ENCODE data around the gene PLEKHA5. TPM values are rescaled to one million over a fixed set of nuclear protein-coding genes. Genes with fewer than 3 reads are reported as not detected.

PLEKHA5 gene
- total RNA-seq, 1 donor from 2014 or later: 60.8 TPM

GRCh38 chr12:19222558-19222957 is 93.0 kb downstream of the PLEKHA5 start:
- intact Hi-C loops (cut with micrococcal nuclease): no loop called here
- H3K27ac ChIP-seq (replicated peaks): peak overlapping the region; percentile 66
- no peak for TF ChIP-seq CTCF (IDR thresholded peaks at IDR 0.05; ENCODE audit: borderline replicate concordance)
- H3K4me1 ChIP-seq: peaks cover 39% of the 10 kb centered on the region
- H3K27me3 ChIP-seq (ENCODE audit: low read depth): no peaks in the 10 kb centered on the region
- no peak overlapping the region for H3K4me3 ChIP-seq
- H3K36me3 ChIP-seq: no peaks in the 10 kb centered on the region
- peaks cover 13% of the 10 kb centered on the region for H3K9me3 ChIP-seq (replicated peaks)
- DNase-seq: no peak

- Histone ChIP-seq H3K36me3 (no peaks in the 10 kb centered on the region), H3K4me1 (peaks cover 43% of the 10 kb centered on the region)
- TF ChIP-seq CTCF (IDR thresholded peaks at IDR 0.05; ENCODE audit: borderline replicate concordance): peak; percentile 37
Observed at GRCh38 chr12:19223018-19223417, 93.5 kb downstream of the PLEKHA5 start.

GRCh38 chr12:19223695-19224094 is 94.2 kb downstream of the PLEKHA5 start:
- Histone ChIP-seq H3K27ac (replicated peaks) (peak overlapping the region; percentile 66), H3K4me3 (no peak overlapping the region), H3K27me3 (ENCODE audit: low read depth) (no peaks in the 10 kb centered on the region), H3K4me1 (peaks cover 50% of the 10 kb centered on the region), H3K36me3 (no peaks in the 10 kb centered on the region), H3K9me3 (replicated peaks) (peaks cover 13% of the 10 kb centered on the region)
- no peak for DNase-seq
- no peak for TF ChIP-seq CTCF (IDR thresholded peaks at IDR 0.05; ENCODE audit: borderline replicate concordance)
- intact Hi-C loops (cut with micrococcal nuclease): no loop called here

More at GRCh38 chr12:19223018-19223417, 93.5 kb downstream of the PLEKHA5 start:
- peaks cover 13% of the 10 kb centered on the region for H3K9me3 ChIP-seq (replicated peaks)
- no peak for DNase-seq
- no peaks in the 10 kb centered on the region for H3K27me3 ChIP-seq (ENCODE audit: low read depth)
- intact Hi-C loops (cut with micrococcal nuclease): no loop called here
- H3K4me3 ChIP-seq: no peak overlapping the region
- H3K27ac ChIP-seq (replicated peaks): peak overlapping the region; percentile 66

GRCh38 chr12:19224746-19225145 is 95.2 kb downstream of the PLEKHA5 start:
- DNase-seq: no peak
- no peak overlapping the region for H3K27ac ChIP-seq (replicated peaks)
- TF ChIP-seq CTCF (IDR thresholded peaks at IDR 0.05; ENCODE audit: borderline replicate concordance): no peak
- peaks cover 54% of the 10 kb centered on the region for H3K4me1 ChIP-seq
- no peaks in the 10 kb centered on the region for H3K36me3 ChIP-seq
- intact Hi-C loops (cut with micrococcal nuclease): no loop called here
- H3K27me3 ChIP-seq (ENCODE audit: low read depth): no peaks in the 10 kb centered on the region
- H3K9me3 ChIP-seq (replicated peaks): peaks cover 13% of the 10 kb centered on the region
- H3K4me3 ChIP-seq: no peak overlapping the region

- Histone ChIP-seq H3K27me3 (ENCODE audit: low read depth) (no peaks in the 10 kb centered on the region), H3K36me3 (peaks cover 12% of the 10 kb centered on the region), H3K4me1 (peaks cover 51% of the 10 kb centered on the region), H3K27ac (replicated peaks) (peak overlapping the region; percentile 64), H3K4me3 (no peak overlapping the region), H3K9me3 (replicated peaks) (peaks cover 18% of the 10 kb centered on the region)
- DNase-seq: no peak
- TF ChIP-seq CTCF (IDR thresholded peaks at IDR 0.05; ENCODE audit: borderline replicate concordance): no peak
- intact Hi-C loops (cut with micrococcal nuclease): no loop called here
Observed at GRCh38 chr12:19227190-19227879, 97.8 kb downstream of the PLEKHA5 start.
